ENCODE measurements around the gene SPATA3. TPM values are rescaled to one million over a fixed set of nuclear protein-coding genes. Genes with fewer than 3 reads are reported as not detected.
"Not testable (repeated sequence)": the region's sequence is repeated elsewhere in the genome, so short reads cannot be mapped to it uniquely, and the experiment has no call there.

The SPATA3 gene
- polyA plus RNA-seq, 4 donors, result not detected

DNA sequence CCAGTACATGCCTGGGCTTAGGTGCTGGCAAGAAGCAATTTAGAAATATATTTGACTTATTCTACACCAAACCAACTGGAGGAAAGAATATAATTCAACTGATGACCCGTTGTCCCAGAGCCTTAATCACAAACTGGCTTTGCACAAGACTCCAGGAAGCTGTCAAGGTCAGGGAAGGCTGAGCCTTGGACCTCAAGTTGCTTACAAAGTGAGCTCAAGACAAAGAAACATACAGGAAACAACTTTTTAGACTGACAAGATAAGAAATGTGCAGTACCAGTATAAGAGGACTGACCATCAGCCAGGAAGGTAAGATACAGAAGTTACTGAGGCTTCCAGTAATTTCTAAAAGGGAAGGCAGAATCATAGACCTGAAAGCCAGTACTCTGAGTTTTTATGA lies 35.9 kb upstream of the SPATA3 start:
- DNase-seq, result peak in 1 of 2 donors; percentile 38
- Histone ChIP-seq H3K4me1 (ENCODE audit: control insufficient read depth in 3 of 3, insufficient read depth in 2 of 3, low read depth in 1 of 3, low read length in 2 of 3) (peaks cover 0 to 4% (median 0%) of the 10 kb centered on the region in 3 donors), H3K27ac (ENCODE audit: low read depth in 1 of 3, low read length in 2 of 3) (no peak overlapping the region), H3K36me3 (ENCODE audit: control insufficient read depth in 3 of 3, insufficient read depth in 2 of 3, low read depth in 1 of 3, low read length in 3 of 3) (no peaks in the 10 kb centered on the region), H3K9me3 (ENCODE audit: control insufficient read depth in 2 of 2, insufficient read depth in 1 of 2, low read depth in 1 of 2, low read length in 1 of 2) (peaks cover 0 to 2% of the 10 kb centered on the region in 2 donors), H3K4me3 (ENCODE audit: low read depth in 1 of 3, low read length in 3 of 3) (no peak overlapping the region), H3K27me3 (ENCODE audit: control insufficient read depth in 3 of 3, insufficient read depth in 3 of 3, low read length in 3 of 3) (peaks cover 0 to 11% (median 5%) of the 10 kb centered on the region in 3 donors)
- FAIRE-seq, result no peak
- WGBS, 3 donors, result 22 to 52% (median 29%) methylated on average over 1 of the region's 1 CpG

DNA sequence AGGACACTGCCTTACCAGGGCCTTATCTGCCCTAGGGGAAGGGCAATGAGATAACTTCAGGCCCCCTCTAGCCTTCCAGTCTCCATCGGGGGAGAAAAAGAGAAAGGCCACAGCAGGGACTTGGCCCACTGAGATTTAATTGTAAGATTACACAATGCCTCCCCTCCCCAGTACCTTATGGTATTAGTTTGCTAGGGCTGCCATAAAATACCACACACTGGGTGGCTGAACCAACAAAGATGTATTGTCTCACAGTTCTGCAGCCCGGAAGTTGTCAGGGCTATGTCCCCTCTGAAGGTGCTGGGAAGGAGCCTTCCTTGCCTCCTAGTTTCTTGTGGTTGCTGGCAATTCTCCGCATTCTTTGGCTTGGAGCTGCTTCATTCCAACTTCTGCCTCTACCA lies 34.8 kb upstream of the SPATA3 start:
- DNase-seq (no peak), FAIRE-seq (no peak)
- 57 to 72% (median 69%) methylated on average over 3 of the region's 3 CpGs for WGBS, 3 donors
- H3K27ac ChIP-seq (ENCODE audit: low read depth in 1 of 3, low read length in 2 of 3), result no peak overlapping the region
- H3K4me1 ChIP-seq (ENCODE audit: control insufficient read depth in 3 of 3, insufficient read depth in 2 of 3, low read depth in 1 of 3, low read length in 2 of 3), result peaks cover 0 to 4% (median 0%) of the 10 kb centered on the region in 3 donors
- H3K27me3 ChIP-seq (ENCODE audit: control insufficient read depth in 3 of 3, insufficient read depth in 3 of 3, low read length in 3 of 3), result peaks cover 0 to 11% (median 5%) of the 10 kb centered on the region in 3 donors
- H3K9me3 ChIP-seq (ENCODE audit: control insufficient read depth in 2 of 2, insufficient read depth in 1 of 2, low read depth in 1 of 2, low read length in 1 of 2), result peaks cover 0 to 2% of the 10 kb centered on the region in 2 donors
- H3K36me3 ChIP-seq (ENCODE audit: control insufficient read depth in 3 of 3, insufficient read depth in 2 of 3, low read depth in 1 of 3, low read length in 3 of 3), result no peaks in the 10 kb centered on the region
- no peak overlapping the region for H3K4me3 ChIP-seq (ENCODE audit: low read depth in 1 of 3, low read length in 3 of 3)

DNA sequence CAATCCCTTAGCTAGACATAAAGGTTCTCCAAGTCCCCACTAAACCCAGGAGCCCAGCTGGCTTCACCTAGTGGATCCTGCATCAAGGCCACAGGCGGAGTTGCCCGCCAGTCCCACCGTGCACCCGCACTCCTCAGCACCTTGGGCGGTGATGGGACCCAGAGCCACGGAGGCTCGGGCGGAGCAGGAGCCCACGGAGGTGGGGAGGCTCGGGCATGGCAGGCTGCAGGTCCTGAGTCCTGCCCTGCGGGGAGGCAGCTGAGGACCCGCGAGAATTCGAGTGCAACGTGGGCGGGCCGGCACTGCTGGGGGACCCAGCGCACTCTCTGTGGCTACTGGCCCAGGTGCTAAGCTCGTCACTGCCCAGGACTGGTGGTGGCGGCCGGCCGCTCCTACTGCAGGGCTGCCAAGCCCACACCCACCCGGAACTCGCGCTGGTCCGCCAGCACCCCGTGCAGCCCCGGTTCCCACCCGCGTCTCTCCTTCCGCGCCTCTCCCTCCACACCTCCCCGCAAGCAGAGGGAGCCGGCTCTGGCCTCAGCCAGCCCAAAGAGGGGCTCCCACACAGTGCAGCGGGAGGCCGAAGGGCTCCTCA lies 31.7 kb upstream of the SPATA3 start:
- WGBS, 3 donors, result 94 to 97% (median 97%) methylated on average over 32 to 36 of the region's 36 CpGs
- FAIRE-seq, result no peak

GRCh38 chr2:230967113-230967512 lies 28.8 kb upstream of the SPATA3 start:
- Histone ChIP-seq H3K27me3 (ENCODE audit: control insufficient read depth in 3 of 3, insufficient read depth in 3 of 3, low read length in 3 of 3) (no peaks in the 10 kb centered on the region), H3K27ac (ENCODE audit: low read depth in 1 of 3, low read length in 2 of 3) (no peak overlapping the region), H3K9me3 (ENCODE audit: control insufficient read depth in 2 of 2, insufficient read depth in 1 of 2, low read depth in 1 of 2, low read length in 1 of 2) (peaks cover 0 to 2% of the 10 kb centered on the region in 2 donors), H3K4me1 (ENCODE audit: control insufficient read depth in 3 of 3, insufficient read depth in 2 of 3, low read depth in 1 of 3, low read length in 2 of 3) (no peaks in the 10 kb centered on the region), H3K36me3 (ENCODE audit: control insufficient read depth in 3 of 3, insufficient read depth in 2 of 3, low read depth in 1 of 3, low read length in 3 of 3) (no peaks in the 10 kb centered on the region), H3K4me3 (ENCODE audit: low read depth in 1 of 3, low read length in 3 of 3) (no peak overlapping the region)
- no peak for DNase-seq
- FAIRE-seq, result no peak
- 90 to 93% (median 93%) methylated on average over 3 of the region's 3 CpGs for WGBS, 3 donors

More for the DNA sequence above, 31.7 kb upstream of the SPATA3 start:
- DNase-seq, result no peak
- H3K4me3 ChIP-seq (ENCODE audit: low read depth in 1 of 3, low read length in 3 of 3), result no peak overlapping the region
- peaks cover 0 to 2% of the 10 kb centered on the region in 2 donors for H3K9me3 ChIP-seq (ENCODE audit: control insufficient read depth in 2 of 2, insufficient read depth in 1 of 2, low read depth in 1 of 2, low read length in 1 of 2)
- H3K27ac ChIP-seq (ENCODE audit: low read depth in 1 of 3, low read length in 2 of 3), result no peak overlapping the region
- no peaks in the 10 kb centered on the region for H3K36me3 ChIP-seq (ENCODE audit: control insufficient read depth in 3 of 3, insufficient read depth in 2 of 3, low read depth in 1 of 3, low read length in 3 of 3)
- no peaks in the 10 kb centered on the region for H3K27me3 ChIP-seq (ENCODE audit: control insufficient read depth in 3 of 3, insufficient read depth in 3 of 3, low read length in 3 of 3)
- no peaks in the 10 kb centered on the region for H3K4me1 ChIP-seq (ENCODE audit: control insufficient read depth in 3 of 3, insufficient read depth in 2 of 3, low read depth in 1 of 3, low read length in 2 of 3)

DNA sequence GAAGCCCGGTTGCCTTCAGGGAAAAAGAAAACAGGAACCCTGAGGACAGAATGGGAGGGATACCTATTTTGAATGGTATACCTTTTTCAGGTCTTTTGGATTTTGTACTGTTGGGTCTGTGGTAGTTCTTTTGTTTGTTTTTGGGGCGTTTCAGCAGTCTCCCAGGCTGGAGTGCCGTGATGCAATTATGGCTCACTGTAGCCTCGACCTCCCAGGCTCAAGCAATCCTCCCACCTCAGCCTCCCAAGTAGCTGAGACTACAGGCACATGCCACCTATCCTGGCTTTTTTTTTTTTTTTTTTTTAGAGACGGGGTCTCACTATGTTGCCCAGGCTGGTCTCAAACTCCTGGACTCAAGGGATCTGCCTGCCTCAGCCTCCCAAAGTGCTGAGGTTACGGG lies 27.6 kb upstream of the SPATA3 start:
- not testable (repeated sequence) for H3K27me3 ChIP-seq (ENCODE audit: control insufficient read depth in 3 of 3, insufficient read depth in 3 of 3, low read length in 3 of 3); FAIRE-seq; H3K36me3 ChIP-seq (ENCODE audit: control insufficient read depth in 3 of 3, insufficient read depth in 2 of 3, low read depth in 1 of 3, low read length in 3 of 3); H3K27ac ChIP-seq (ENCODE audit: low read depth in 1 of 3, low read length in 2 of 3); H3K4me3 ChIP-seq (ENCODE audit: low read depth in 1 of 3, low read length in 3 of 3); H3K4me1 ChIP-seq (ENCODE audit: control insufficient read depth in 3 of 3, insufficient read depth in 2 of 3, low read depth in 1 of 3, low read length in 2 of 3); DNase-seq; H3K9me3 ChIP-seq (ENCODE audit: control insufficient read depth in 2 of 2, insufficient read depth in 1 of 2, low read depth in 1 of 2, low read length in 1 of 2)
- WGBS, 3 donors, result 77 to 93% (median 86%) methylated on average over 5 to 6 of the region's 6 CpGs

- FAIRE-seq (no peak), DNase-seq (peak in 1 of 2 donors; percentile 72)
- Histone ChIP-seq H3K36me3 (ENCODE audit: control insufficient read depth in 3 of 3, insufficient read depth in 2 of 3, low read depth in 1 of 3, low read length in 3 of 3) (no peaks in the 10 kb centered on the region), H3K27me3 (ENCODE audit: control insufficient read depth in 3 of 3, insufficient read depth in 3 of 3, low read length in 3 of 3) (no peaks in the 10 kb centered on the region), H3K27ac (ENCODE audit: low read depth in 1 of 3, low read length in 2 of 3) (no peak overlapping the region), H3K4me3 (ENCODE audit: low read depth in 1 of 3, low read length in 3 of 3) (peak overlapping the region in 1 of 3 donors; percentile 2), H3K9me3 (ENCODE audit: control insufficient read depth in 2 of 2, insufficient read depth in 1 of 2, low read depth in 1 of 2, low read length in 1 of 2) (peaks cover 0 to 2% of the 10 kb centered on the region in 2 donors), H3K4me1 (ENCODE audit: control insufficient read depth in 3 of 3, insufficient read depth in 2 of 3, low read depth in 1 of 3, low read length in 2 of 3) (no peaks in the 10 kb centered on the region)
- 45 to 73% (median 64%) methylated on average over 16 of the region's 16 CpGs for WGBS, 3 donors
Observed at GRCh38 chr2:230968921-230969658, 26.8 kb upstream of the SPATA3 start.

DNA sequence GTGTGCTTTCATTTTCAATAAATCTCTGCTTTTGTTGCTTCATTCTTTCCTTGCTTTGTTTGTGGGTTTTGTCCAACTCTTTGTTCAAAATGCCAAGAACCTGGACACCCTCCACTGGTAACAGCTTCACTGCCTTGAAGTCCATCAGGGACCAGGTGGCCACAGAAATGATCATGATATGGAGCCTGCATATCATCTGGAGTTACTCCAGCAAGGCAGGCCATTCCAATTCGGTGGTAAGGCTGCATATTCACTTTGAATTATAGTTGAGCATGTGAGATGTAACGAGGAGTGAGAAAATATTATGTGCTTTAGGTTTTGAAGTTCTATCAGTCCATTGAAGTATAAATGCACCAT lies 26.3 kb upstream of the SPATA3 start:
- Histone ChIP-seq H3K27me3 (ENCODE audit: control insufficient read depth in 3 of 3, insufficient read depth in 3 of 3, low read length in 3 of 3) (no peaks in the 10 kb centered on the region), H3K9me3 (ENCODE audit: control insufficient read depth in 2 of 2, insufficient read depth in 1 of 2, low read depth in 1 of 2, low read length in 1 of 2) (no peaks in the 10 kb centered on the region), H3K27ac (ENCODE audit: low read depth in 1 of 3, low read length in 2 of 3) (no peak overlapping the region), H3K4me3 (ENCODE audit: low read depth in 1 of 3, low read length in 3 of 3) (no peak overlapping the region), H3K36me3 (ENCODE audit: control insufficient read depth in 3 of 3, insufficient read depth in 2 of 3, low read depth in 1 of 3, low read length in 3 of 3) (no peaks in the 10 kb centered on the region), H3K4me1 (ENCODE audit: control insufficient read depth in 3 of 3, insufficient read depth in 2 of 3, low read depth in 1 of 3, low read length in 2 of 3) (no peaks in the 10 kb centered on the region)
- FAIRE-seq (no peak), DNase-seq (no peak)
- WGBS, 3 donors, result 32 to 66% (median 53%) methylated on average over 2 of the region's 2 CpGs

- Histone ChIP-seq H3K4me3 (ENCODE audit: low read depth in 1 of 3, low read length in 3 of 3) (no peak overlapping the region), H3K9me3 (ENCODE audit: control insufficient read depth in 2 of 2, insufficient read depth in 1 of 2, low read depth in 1 of 2, low read length in 1 of 2) (no peaks in the 10 kb centered on the region), H3K27ac (ENCODE audit: low read depth in 1 of 3, low read length in 2 of 3) (no peak overlapping the region), H3K36me3 (ENCODE audit: control insufficient read depth in 3 of 3, insufficient read depth in 2 of 3, low read depth in 1 of 3, low read length in 3 of 3) (no peaks in the 10 kb centered on the region), H3K4me1 (ENCODE audit: control insufficient read depth in 3 of 3, insufficient read depth in 2 of 3, low read depth in 1 of 3, low read length in 2 of 3) (no peaks in the 10 kb centered on the region), H3K27me3 (ENCODE audit: control insufficient read depth in 3 of 3, insufficient read depth in 3 of 3, low read length in 3 of 3) (no peaks in the 10 kb centered on the region)
- FAIRE-seq, result no peak
- DNase-seq, result no peak
- WGBS, 3 donors, result 67 to 77% (median 77%) methylated on average over 5 of the region's 5 CpGs
Observed at GRCh38 chr2:230972046-230972445, 23.9 kb upstream of the SPATA3 start.

Data from small intestine (tissue), 7 donors.